HUES64 (cell line): Measurements from ENCODE around the gene JADE2. TPM values are rescaled to one million over a fixed set of nuclear protein-coding genes. Genes with fewer than 3 reads are reported as not detected.

Source experiments
- H3K27ac ChIP-seq: 2 replicates; pipeline ENCODE4 v1.7.0; 2013; ENCODE audit warnings: low read depth, low read length, inconsistent platforms
- H3K27me3 ChIP-seq: 2 replicates; pipeline ENCODE4 v1.6.1; 2013; ENCODE audit warnings: mild to moderate bottlenecking, low read length; ENCODE audit not compliant: insufficient read depth
- H3K36me3 ChIP-seq: 2 replicates; pipeline ENCODE4 v1.6.1; 2013; ENCODE audit warnings: mild to moderate bottlenecking, low read length; ENCODE audit not compliant: insufficient read depth
- H3K4me1 ChIP-seq: 2 replicates; pipeline ENCODE4 v1.6.1; 2013; ENCODE audit warnings: mild to moderate bottlenecking, low read length, moderate library complexity; ENCODE audit not compliant: insufficient read depth
- H3K4me3 ChIP-seq: 2 replicates; pipeline ENCODE4 v1.5.1; 2013; ENCODE audit warnings: mild to moderate bottlenecking, low read length, moderate library complexity
- H3K9ac ChIP-seq: 2 replicates; pipeline ENCODE4 v1.6.1; 2013; ENCODE audit warnings: mild to moderate bottlenecking, low read depth, low read length
- H3K9me3 ChIP-seq: 2 replicates; pipeline ENCODE4 v1.6.1; 2013; ENCODE audit warnings: low read depth, low read length; ENCODE audit not compliant: insufficient read depth
- WGBS: fragments of 150-250, 120-280 bp; methylation state at CpG from one replicate; pipeline ENCODE4 v1.1.7; 2013; ENCODE audit warnings: missing lambda C conversion rate; 5-methylcytosine and 5-hydroxymethylcytosine counted together
- polyA plus RNA-seq, 2 experiments: library from polyadenylated mRNA; stranded (reverse); fragments of 50-300 nt; gene quantifications; one replicate each; pipeline ENCODE4 v1.2.3, GENCODE V29; 2013

JADE2 gene
- 24.0 TPM for polyA plus RNA-seq (2013, experiment 1 of 2)
- 19.8 TPM for polyA plus RNA-seq (2013, experiment 2 of 2)

- WGBS = under 1% methylated on average over 46 of the region's 57 CpGs
- no peaks in the 10 kb centered on the region for H3K9me3 ChIP-seq
- peak within 1 kb of the TSS; percentile 84 for H3K9ac ChIP-seq
- H3K36me3 ChIP-seq = no peaks in the 10 kb centered on the region
- H3K27ac ChIP-seq = peak within 1 kb of the TSS; percentile 98
- peaks cover 7% of the 10 kb centered on the region; the same call in 1 of the 2 replicates for H3K27me3 ChIP-seq
- peak within 1 kb of the TSS; percentile 88 for H3K4me3 ChIP-seq
- peaks cover 29% of the 10 kb centered on the region for H3K4me1 ChIP-seq
These were observed at the start of gene JADE2 for GRCh38 chr5:134524826-134525682. Gene JADE2 (plus strand): TSS chr5:134525670. CDS start chr5:134535858, 10,188 bp downstream.

GRCh38 chr5:134477462-134478245 is 47.8 kb upstream of the JADE2 start:
- Histone ChIP-seq H3K27me3 (no peaks in the 10 kb centered on the region), H3K4me3 (no peak overlapping the region), H3K27ac (no peak overlapping the region), H3K36me3 (no peaks in the 10 kb centered on the region), H3K4me1 (no peaks in the 10 kb centered on the region), H3K9me3 (no peaks in the 10 kb centered on the region), H3K9ac (no peak overlapping the region)
- WGBS = 92% methylated on average over 14 of the region's 14 CpGs

DNA sequence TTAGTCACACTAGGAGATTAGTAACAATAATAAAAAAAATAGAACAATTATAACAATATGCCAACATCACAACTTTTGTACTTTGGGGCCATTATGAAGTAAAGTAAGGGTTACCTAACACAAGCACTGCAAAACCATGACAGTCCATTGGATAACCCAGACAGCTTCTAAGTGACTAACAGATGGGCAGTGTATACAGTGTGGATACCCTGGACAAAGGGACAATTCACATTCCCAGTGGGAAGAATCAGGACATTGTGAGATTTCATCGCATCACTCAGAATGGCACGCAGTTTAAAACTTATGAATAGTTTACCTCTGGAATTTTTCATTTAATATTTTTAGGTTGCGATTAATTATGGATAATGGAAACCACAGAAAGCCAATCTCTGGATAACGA is 45.6 kb upstream of the JADE2 start:
- H3K36me3 ChIP-seq = no peaks in the 10 kb centered on the region
- H3K4me3 ChIP-seq = no peak overlapping the region
- no peaks in the 10 kb centered on the region for H3K4me1 ChIP-seq
- WGBS = 86% methylated on average over 2 of the region's 4 CpGs
- H3K27me3 ChIP-seq = no peaks in the 10 kb centered on the region
- H3K9ac ChIP-seq = no peak overlapping the region
- no peaks in the 10 kb centered on the region for H3K9me3 ChIP-seq
- H3K27ac ChIP-seq = no peak overlapping the region

GRCh38 chr5:134489227-134489944 is 36.1 kb upstream of the JADE2 start:
- Histone ChIP-seq H3K4me3 (no peak overlapping the region), H3K9ac (no peak overlapping the region; the same call in 1 of the 2 replicates), H3K27ac (no peak overlapping the region), H3K9me3 (0 out of 2 replicates have a peak, but pooled peaks cover 7% of the 10 kb centered on the region), H3K27me3 (no peaks in the 10 kb centered on the region), H3K36me3 (no peaks in the 10 kb centered on the region), H3K4me1 (no peaks in the 10 kb centered on the region; the same call in 1 of the 2 replicates)
- 89% methylated on average over 7 of the region's 7 CpGs for WGBS

- Histone ChIP-seq H3K4me1 (no peaks in the 10 kb centered on the region; the same call in 1 of the 2 replicates), H3K36me3 (no peaks in the 10 kb centered on the region), H3K4me3 (no peak overlapping the region), H3K9me3 (0 out of 2 replicates have a peak, but pooled peaks cover 2% of the 10 kb centered on the region), H3K9ac (no peak overlapping the region; the same call in 1 of the 2 replicates), H3K27ac (no peak overlapping the region), H3K27me3 (no peaks in the 10 kb centered on the region)
- 90% methylated on average over 9 of the region's 9 CpGs for WGBS
These were observed 35.1 kb upstream of the JADE2 start for GRCh38 chr5:134490255-134490924.

GRCh38 chr5:134490925-134491271 is 34.6 kb upstream of the JADE2 start:
- Histone ChIP-seq H3K4me1 (no peaks in the 10 kb centered on the region; the same call in 1 of the 2 replicates), H3K9ac (no peak overlapping the region), H3K36me3 (no peaks in the 10 kb centered on the region), H3K9me3 (no peaks in the 10 kb centered on the region), H3K27me3 (no peaks in the 10 kb centered on the region), H3K27ac (no peak overlapping the region), H3K4me3 (no peak overlapping the region)
- 84% methylated on average over 8 of the region's 8 CpGs for WGBS

- Histone ChIP-seq H3K4me1 (no peaks in the 10 kb centered on the region; the same call in 1 of the 2 replicates), H3K9ac (no peak overlapping the region), H3K9me3 (no peaks in the 10 kb centered on the region), H3K27me3 (no peaks in the 10 kb centered on the region), H3K27ac (no peak overlapping the region), H3K4me3 (no peak overlapping the region), H3K36me3 (no peaks in the 10 kb centered on the region)
- 96% methylated on average over 9 of the region's 9 CpGs for WGBS
These were observed 33.5 kb upstream of the JADE2 start for GRCh38 chr5:134491841-134492442.

- H3K9ac ChIP-seq = no peak overlapping the region
- no peaks in the 10 kb centered on the region; the same call in 1 of the 2 replicates for H3K4me1 ChIP-seq
- 90% methylated on average over 6 of the region's 6 CpGs for WGBS
- H3K36me3 ChIP-seq = no peaks in the 10 kb centered on the region
- no peaks in the 10 kb centered on the region for H3K9me3 ChIP-seq
- H3K27me3 ChIP-seq = no peaks in the 10 kb centered on the region
- H3K27ac ChIP-seq = no peak overlapping the region
- H3K4me3 ChIP-seq = no peak overlapping the region
These were observed 32.9 kb upstream of the JADE2 start for GRCh38 chr5:134492568-134492967.

DNA sequence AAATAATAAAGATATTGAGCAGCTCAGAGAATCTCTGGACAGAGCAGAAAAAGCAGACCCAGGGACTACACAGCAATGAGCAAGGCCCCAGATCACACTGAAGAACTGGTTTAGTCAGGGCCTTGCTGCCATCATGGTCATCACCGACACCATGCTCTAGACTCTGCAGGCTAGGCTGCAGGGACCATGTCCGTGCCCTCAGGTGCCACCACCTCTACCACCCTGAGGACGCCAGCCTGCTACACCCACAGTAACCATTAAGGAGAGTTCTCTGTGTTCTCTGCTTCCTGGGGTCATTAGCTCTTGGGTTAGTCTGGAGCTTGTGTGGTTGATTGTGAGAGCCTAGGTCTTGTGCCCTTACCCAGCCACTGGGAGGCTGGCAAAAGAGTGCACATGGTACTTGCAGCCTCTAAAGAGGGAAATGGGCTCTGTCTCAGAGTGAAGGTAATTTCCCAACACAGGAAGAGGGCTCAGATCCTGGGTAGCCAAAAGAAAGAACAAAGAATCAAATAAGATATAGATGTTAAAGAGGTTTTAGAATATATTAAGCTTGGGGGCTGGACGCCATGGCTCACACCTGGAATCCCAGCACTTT is 31.9 kb upstream of the JADE2 start:
- H3K36me3 ChIP-seq = no peaks in the 10 kb centered on the region
- no peak overlapping the region for H3K4me3 ChIP-seq
- H3K27ac ChIP-seq = no peak overlapping the region
- no peaks in the 10 kb centered on the region for H3K9me3 ChIP-seq
- WGBS = 89% methylated on average over 4 of the region's 4 CpGs
- H3K4me1 ChIP-seq = no peaks in the 10 kb centered on the region; the same call in 1 of the 2 replicates
- H3K9ac ChIP-seq = no peak overlapping the region
- no peaks in the 10 kb centered on the region for H3K27me3 ChIP-seq

DNA sequence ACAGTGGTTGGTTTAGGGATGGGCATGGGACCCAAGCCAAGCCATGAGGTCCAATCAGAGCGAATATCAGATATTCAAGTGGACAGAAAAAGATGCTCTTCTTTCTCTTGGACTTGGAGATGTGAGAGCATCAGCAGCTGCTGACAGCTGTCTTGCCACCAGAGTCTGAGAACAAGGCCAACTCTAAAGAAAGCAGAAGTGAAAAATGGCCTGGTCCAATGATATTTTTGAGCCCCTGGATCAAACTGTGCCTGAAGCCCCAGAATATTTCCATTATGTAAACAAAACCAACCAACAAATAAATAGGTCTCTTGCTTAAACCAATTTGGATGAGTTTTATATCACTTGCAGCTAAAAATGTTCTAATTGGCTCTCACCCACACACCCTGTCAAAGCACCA is 30.7 kb upstream of the JADE2 start:
- 89% methylated on average over 1 of the region's 1 CpG for WGBS
- no peaks in the 10 kb centered on the region for H3K27me3 ChIP-seq
- no peaks in the 10 kb centered on the region for H3K36me3 ChIP-seq
- no peak overlapping the region for H3K4me3 ChIP-seq
- H3K9me3 ChIP-seq = no peaks in the 10 kb centered on the region
- H3K4me1 ChIP-seq = no peaks in the 10 kb centered on the region; the same call in 1 of the 2 replicates
- no peak overlapping the region for H3K9ac ChIP-seq
- H3K27ac ChIP-seq = no peak overlapping the region
